Endothelial cell of umbilical vein (primary cell): Measurements from ENCODE around the gene TUNAR. TPM values are rescaled to one million over a fixed set of nuclear protein-coding genes. Genes with fewer than 3 reads are reported as not detected.

ENCODE experiments used
- BruUV-seq: library from RNA; stranded (reverse); fragments of 400-500 nt; replicated peaks from 2 replicates; lab custom pipeline; 2021; lab: Mats Ljungman, UMichigan
- CTCF ChIA-PET: fragments of 300-600, 350-600 bp; sonication (Branson Sonifier 250); formaldehyde crosslinking; loops from one replicate; lab custom pipeline; 2021; ENCODE audit warnings: antibody characterized with exemption, inconsistent platforms; lab: Charles Lee
- POLR2A ChIA-PET: fragments of 300-600, 350-600 bp; sonication (Branson Sonifier 250); formaldehyde crosslinking; loops from one replicate; lab custom pipeline; 2021; ENCODE audit warnings: antibody characterized with exemption, inconsistent platforms; lab: Charles Lee
- DNase-seq: peaks from one replicate; pipeline ENCODE4 v3.0.0-alpha.2; 2011; ENCODE audit warnings: low read depth, low spot score
- FAIRE-seq: peaks from 2 replicates; lab custom pipeline; 2011; peaks lifted over from hg19 to GRCh38; lab: Jason Lieb, UNC
- H2AFZ ChIP-seq: 2 replicates; pipeline ENCODE4 v1.6.0; 2012; ENCODE audit warnings: low read depth, low read length, control low read depth, inconsistent platforms
- H3K27ac ChIP-seq: 2 replicates; pipeline ENCODE4 v1.5.1; 2011; ENCODE audit warnings: low read depth, mild to moderate bottlenecking, control low read depth, low read length, moderate library complexity; ENCODE audit not compliant: insufficient read depth
- H3K27me3 ChIP-seq, 2 experiments: 2 replicates each; pipeline versions ENCODE4 v1.6.0 to v1.6.1; 2011; ENCODE audit warnings: low read length in 2 of 2, mixed read lengths in 1 of 2; ENCODE audit not compliant: control insufficient read depth in 2 of 2, insufficient read depth in 2 of 2
- H3K36me3 ChIP-seq, 2 experiments: 2 replicates in 1 of 2; 3 replicates in 1 of 2; pipeline ENCODE4 v1.5.1; 2011; ENCODE audit warnings: low read length in 2 of 2, mild to moderate bottlenecking in 1 of 2, moderate library complexity in 1 of 2; ENCODE audit not compliant: control insufficient read depth in 2 of 2, insufficient read depth in 2 of 2; ENCODE audit errors: extremely low read depth in 1 of 2
- H3K4me1 ChIP-seq: 3 replicates; pipeline ENCODE4 v1.5.1; 2011; ENCODE audit warnings: mild to moderate bottlenecking, low read length; ENCODE audit not compliant: control insufficient read depth, insufficient read depth; ENCODE audit errors: extremely low read depth
- H3K4me2 ChIP-seq: 2 replicates; pipeline ENCODE4 v1.6.1; 2011; ENCODE audit warnings: low read length, control low read depth, mixed read lengths; ENCODE audit not compliant: insufficient read depth
- H3K4me3 ChIP-seq, 3 experiments: fragments of 200-600 bp in 1 of 3; sonication (generic), shearing (Covaris generic) in 1 of 3; replicated peaks in 1 of 3; 2 replicates each; pipeline ENCODE4 v1.5.1; 2011 to 2016; ENCODE audit warnings: control low read depth in 3 of 3, low read length in 3 of 3, mild to moderate bottlenecking in 2 of 3, inconsistent platforms in 1 of 3, low read depth in 1 of 3, moderate library complexity in 1 of 3; ENCODE audit not compliant: insufficient read depth in 1 of 3
- H3K79me2 ChIP-seq: 2 replicates; pipeline ENCODE4 v1.6.0; 2012; ENCODE audit warnings: low read length, inconsistent platforms; ENCODE audit not compliant: control insufficient read depth, insufficient read depth
- H3K9ac ChIP-seq: replicated peaks from 2 replicates; pipeline ENCODE3; 2011; ENCODE audit warnings: low read length, control low read depth; ENCODE audit not compliant: insufficient read depth; ENCODE audit errors: extremely low read depth
- H3K9me1 ChIP-seq: replicated peaks from 3 replicates; pipeline ENCODE4 v1.6.0; 2011; ENCODE audit warnings: mild to moderate bottlenecking, low read length; ENCODE audit not compliant: control insufficient read depth, insufficient read depth; ENCODE audit errors: extremely low read depth
- H3K9me3 ChIP-seq: replicated peaks from 2 replicates; pipeline ENCODE4 v1.5.1; 2012; ENCODE audit warnings: low read length, inconsistent platforms; ENCODE audit not compliant: control insufficient read depth, insufficient read depth
- H4K20me1 ChIP-seq: replicated peaks from 2 replicates; pipeline ENCODE3; 2011; ENCODE audit warnings: mild to moderate bottlenecking, low read length; ENCODE audit not compliant: control insufficient read depth, insufficient read depth; ENCODE audit errors: extremely low read depth
- EZH2 ChIP-seq: IDR thresholded peaks from 2 replicates; pipeline ENCODE4 v1.6.1; 2012; ENCODE audit warnings: borderline replicate concordance, low read depth, mild to moderate bottlenecking, moderate library complexity, low read length, inconsistent platforms; ENCODE audit not compliant: severe bottlenecking
- FOS ChIP-seq: IDR thresholded peaks from 2 replicates; pipeline ENCODE4 v1.6.1; 2011; ENCODE audit warnings: mild to moderate bottlenecking, low read length, moderate library complexity, borderline replicate concordance; ENCODE audit not compliant: insufficient read depth
- GATA2 ChIP-seq: IDR thresholded peaks from 2 replicates; pipeline ENCODE4 v1.7.0; 2011; ENCODE audit warnings: low read depth, mild to moderate bottlenecking, moderate library complexity, mixed read lengths, low read length; ENCODE audit not compliant: insufficient read length, insufficient read depth
- JUN ChIP-seq: IDR thresholded peaks from 2 replicates; pipeline ENCODE4 v1.6.1; 2011; ENCODE audit warnings: borderline replicate concordance, low read depth; ENCODE audit not compliant: insufficient read length, insufficient read depth
- MYC ChIP-seq: IDR thresholded peaks from one replicate; pipeline ENCODE4 v1.6.1; 2011; ENCODE audit warnings: mild to moderate bottlenecking, low read depth, low read length
- POLR2A ChIP-seq: IDR thresholded peaks from 2 replicates; pipeline ENCODE4 v1.6.1; 2012; ENCODE audit warnings: low read depth, mild to moderate bottlenecking, control low read depth, low read length
- POLR2AphosphoS5 ChIP-seq: IDR thresholded peaks from 2 replicates; pipeline ENCODE4 v1.6.1; 2012; ENCODE audit warnings: low read depth, mild to moderate bottlenecking, control low read depth, low read length, moderate library complexity; ENCODE audit not compliant: insufficient read depth
- dilution Hi-C: fragments of 300-500 bp; cut with MboI; formaldehyde crosslinking; loops from one replicate; pipeline ENCODE4 v1.15.0; 2019; ENCODE audit warnings: low sequenced_read_pairs; ENCODE audit not compliant: extremely low pct_ligation_motif_present
- intact Hi-C: fragments of 100-400 bp; cut with micrococcal nuclease; formaldehyde crosslinking; loops from one replicate; pipeline ENCODE4 v1.10.0; 2022
- polyA plus RNA-seq, 4 experiments: library from polyadenylated mRNA; depleted of rRNA in 3 of 4; stranded (reverse) in 3 of 4; unstranded in 1 of 4; fragments of >200 nt; gene quantifications; 2 replicates each; pipeline versions ENCODE4 v1.2.1 to v1.2.3, GENCODE V29; 2011 to 2012; ENCODE audit warnings: missing spikeins in 1 of 4
- total RNA-seq: library from RNA; stranded (reverse); gene quantifications from 2 replicates; pipeline ENCODE4 v1.2.3, GENCODE V29; 2021
- TF ChIP-seq, protein P1 (sequence below): IDR thresholded peaks from 2 replicates; pipeline ENCODE4 v1.6.1; 2011; ENCODE audit not compliant: insufficient read depth, insufficient read length
- TF ChIP-seq, protein P2 (sequence below), 2 donors: IDR thresholded peaks; 1 replicate in 1 of 2; 2 replicates in 1 of 2; pipeline ENCODE4 v1.5.1; 2011; ENCODE audit warnings: low read length in 2 of 2, mild to moderate bottlenecking in 2 of 2, moderate library complexity in 2 of 2, control low read depth in 1 of 2, inconsistent platforms in 1 of 2, low read depth in 1 of 2; ENCODE audit not compliant: insufficient read depth in 1 of 2; ENCODE audit errors: extremely low read depth in 1 of 2

The TUNAR gene
- total and polyA plus RNA-seq, 2 donors (not counting 3 experiments of a cell fraction or from before 2014, with no cell fraction given), result not detected

DNA sequence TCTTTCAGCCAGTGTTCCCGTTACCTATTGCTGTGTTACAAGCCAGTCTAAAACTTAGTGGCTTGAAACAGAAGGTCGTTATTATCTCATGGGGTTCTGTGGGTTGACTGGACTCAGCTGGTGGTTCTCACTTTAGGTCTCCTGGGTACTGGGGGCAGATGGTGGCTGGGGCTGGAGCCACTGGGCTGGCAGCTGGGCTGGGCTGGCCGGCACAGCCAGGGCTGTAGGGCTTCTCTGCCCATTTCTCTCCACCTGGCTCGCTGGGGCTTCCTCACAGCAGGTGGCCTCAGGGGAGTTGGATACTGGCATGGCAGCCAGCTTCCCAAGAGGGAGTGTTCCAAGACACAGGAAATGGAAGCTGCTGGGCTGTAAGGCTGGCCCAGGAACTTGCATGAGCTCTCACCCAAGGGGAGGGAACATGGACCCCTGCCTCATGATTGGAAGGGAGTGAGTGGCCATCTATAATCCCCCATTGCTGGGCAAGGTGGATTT is 27.0 kb downstream of the TUNAR start:
- ChIA-PET POLR2A (no interaction called here), CTCF (no interaction called here)
- intact Hi-C loops (no loop called here), dilution Hi-C loops (no loop called here)
- Histone ChIP-seq H3K4me3 (no peak overlapping the region), H3K4me2 (no peak overlapping the region), H3K27me3 (no peaks in the 10 kb centered on the region), H3K27ac (no peak overlapping the region), H3K79me2 (no peaks in the 10 kb centered on the region), H3K9ac (no peak overlapping the region), H3K9me1 (no peaks in the 10 kb centered on the region), H3K36me3 (no peaks in the 10 kb centered on the region), H3K9me3 (no peaks in the 10 kb centered on the region), H3K4me1 (no peaks in the 10 kb centered on the region), H4K20me1 (no peaks in the 10 kb centered on the region), H2AFZ (no peak overlapping the region)
- BruUV-seq, result no TSS peak
- TF ChIP-seq MYC (no peak), POLR2A (no peak), FOS (no peak), GATA2 (no peak), POLR2AphosphoS5 (no peak), EZH2 (no peak), JUN (no peak)
- TF ChIP-seq, protein P1, sequence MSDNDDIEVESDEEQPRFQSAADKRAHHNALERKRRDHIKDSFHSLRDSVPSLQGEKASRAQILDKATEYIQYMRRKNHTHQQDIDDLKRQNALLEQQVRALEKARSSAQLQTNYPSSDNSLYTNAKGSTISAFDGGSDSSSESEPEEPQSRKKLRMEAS, result no peak
- TF ChIP-seq, protein P2, sequence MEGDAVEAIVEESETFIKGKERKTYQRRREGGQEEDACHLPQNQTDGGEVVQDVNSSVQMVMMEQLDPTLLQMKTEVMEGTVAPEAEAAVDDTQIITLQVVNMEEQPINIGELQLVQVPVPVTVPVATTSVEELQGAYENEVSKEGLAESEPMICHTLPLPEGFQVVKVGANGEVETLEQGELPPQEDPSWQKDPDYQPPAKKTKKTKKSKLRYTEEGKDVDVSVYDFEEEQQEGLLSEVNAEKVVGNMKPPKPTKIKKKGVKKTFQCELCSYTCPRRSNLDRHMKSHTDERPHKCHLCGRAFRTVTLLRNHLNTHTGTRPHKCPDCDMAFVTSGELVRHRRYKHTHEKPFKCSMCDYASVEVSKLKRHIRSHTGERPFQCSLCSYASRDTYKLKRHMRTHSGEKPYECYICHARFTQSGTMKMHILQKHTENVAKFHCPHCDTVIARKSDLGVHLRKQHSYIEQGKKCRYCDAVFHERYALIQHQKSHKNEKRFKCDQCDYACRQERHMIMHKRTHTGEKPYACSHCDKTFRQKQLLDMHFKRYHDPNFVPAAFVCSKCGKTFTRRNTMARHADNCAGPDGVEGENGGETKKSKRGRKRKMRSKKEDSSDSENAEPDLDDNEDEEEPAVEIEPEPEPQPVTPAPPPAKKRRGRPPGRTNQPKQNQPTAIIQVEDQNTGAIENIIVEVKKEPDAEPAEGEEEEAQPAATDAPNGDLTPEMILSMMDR (IDR thresholded peaks at IDR 0.05; ENCODE audit: extremely low read depth in 1 of 2, insufficient read depth in 1 of 2, low read depth in 1 of 2, low read length in 2 of 2), result no peak
- no peak for FAIRE-seq
- DNase-seq, result no peak
